BJ (cell line): Measurements from ENCODE around the gene P2RX7. TPM values are rescaled to one million over a fixed set of nuclear protein-coding genes. Genes with fewer than 3 reads are reported as not detected.
"Not testable (repeated sequence)": the region's sequence is repeated elsewhere in the genome, so short reads cannot be mapped to it uniquely, and the experiment has no call there.

Source experiments
- CTCF ChIA-PET: fragments of 350-600 bp; formaldehyde crosslinking; extraction: SDS; loops from one replicate; lab custom pipeline; 2021; ENCODE audit warnings: antibody characterized with exemption, inconsistent platforms; lab: Yijun Ruan, JAX
- POLR2A ChIA-PET: fragments of 300-600 bp; sonication (Branson Sonifier 250); formaldehyde crosslinking; extraction: SDS; loops from one replicate; lab custom pipeline; 2021; ENCODE audit warnings: antibody characterized with exemption; lab: Charles Lee
- DNase-seq: peaks from one replicate; pipeline ENCODE4 v3.0.0-alpha.2; 2011; ENCODE audit warnings: low read depth
- H3K27me3 ChIP-seq: 2 replicates; pipeline ENCODE4 v1.6.0; 2011; ENCODE audit warnings: low read length; ENCODE audit not compliant: control insufficient read depth, insufficient read depth
- H3K36me3 ChIP-seq: 2 replicates; pipeline ENCODE4 v1.5.1; 2011; ENCODE audit warnings: low read length; ENCODE audit not compliant: control insufficient read depth, insufficient read depth
- H3K4me3 ChIP-seq: 2 replicates; pipeline ENCODE4 v1.5.1; 2011; ENCODE audit warnings: low read depth, mild to moderate bottlenecking, control low read depth, low read length
- CTCF ChIP-seq: IDR thresholded peaks from 2 replicates; pipeline ENCODE4 v1.5.1; 2011; ENCODE audit warnings: low read depth, mild to moderate bottlenecking, control low read depth, inconsistent platforms, low read length, moderate library complexity; ENCODE audit not compliant: insufficient read depth
- polyA plus RNA-seq: library from polyadenylated mRNA; depleted of rRNA; stranded (reverse); fragments of >200 nt; gene quantifications from 2 replicates; pipeline ENCODE4 v1.2.3, GENCODE V29; 2011

The P2RX7 gene
- polyA plus RNA-seq, 1 experiment = 0.20 TPM

DNA sequence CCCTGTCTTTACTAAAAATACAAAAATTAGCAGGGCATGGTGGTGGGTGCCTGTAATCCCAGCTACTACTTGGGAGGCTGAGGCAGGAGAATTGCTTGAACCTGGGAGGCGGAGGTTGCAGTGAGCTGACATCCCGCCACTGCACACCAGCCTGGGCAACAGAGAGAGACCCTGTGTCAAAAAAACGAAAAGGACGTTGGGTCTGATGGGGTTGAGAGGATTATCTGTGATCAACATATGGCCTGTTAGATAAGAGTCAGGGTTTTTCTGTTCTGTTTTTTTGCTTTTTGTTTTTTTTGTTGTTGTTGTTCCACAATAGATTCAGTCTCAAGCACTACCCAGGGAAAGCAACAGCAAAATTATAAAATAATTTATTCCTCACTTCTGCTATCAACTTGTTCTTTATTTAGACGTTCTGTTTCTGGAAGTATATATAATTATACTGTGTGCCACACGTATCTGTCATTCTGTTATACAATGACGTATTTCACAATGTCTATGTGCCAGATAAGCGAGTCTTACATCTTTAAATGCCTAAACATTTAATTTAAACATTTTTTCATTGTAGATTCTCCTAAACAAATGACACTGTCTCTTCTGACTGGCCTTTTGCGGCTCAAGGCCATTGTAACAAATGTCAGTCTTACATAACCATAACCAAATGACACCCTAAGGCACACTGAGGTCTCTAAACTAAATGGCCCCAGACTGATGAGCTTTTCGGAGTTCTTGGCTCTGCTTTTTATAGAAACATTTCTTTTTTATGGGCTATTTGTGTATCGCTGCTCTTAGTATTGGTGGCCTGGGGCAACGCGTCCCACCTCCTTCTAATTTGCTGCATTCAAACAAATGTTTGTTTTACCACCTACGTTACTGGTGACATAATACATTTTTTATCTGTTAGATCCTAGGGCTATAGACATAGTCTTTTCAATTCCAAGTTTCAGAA, 70.0 kb downstream of the P2RX7 start:
- no peak overlapping the region for H3K4me3 ChIP-seq
- H3K36me3 ChIP-seq = no peaks in the 10 kb centered on the region
- ChIA-PET CTCF (no interaction called here), POLR2A (no interaction called here)
- TF ChIP-seq CTCF = no peak
- H3K27me3 ChIP-seq = no peaks in the 10 kb centered on the region
- peak; percentile 44 for DNase-seq

GRCh38 chr12:121203482-121203881, 70.8 kb downstream of the P2RX7 start:
- no peak overlapping the region for H3K4me3 ChIP-seq
- no peaks in the 10 kb centered on the region for H3K27me3 ChIP-seq
- ChIA-PET CTCF (no interaction called here), POLR2A (no interaction called here)
- H3K36me3 ChIP-seq = no peaks in the 10 kb centered on the region
- DNase-seq = no peak
- no peak for TF ChIP-seq CTCF

DNA sequence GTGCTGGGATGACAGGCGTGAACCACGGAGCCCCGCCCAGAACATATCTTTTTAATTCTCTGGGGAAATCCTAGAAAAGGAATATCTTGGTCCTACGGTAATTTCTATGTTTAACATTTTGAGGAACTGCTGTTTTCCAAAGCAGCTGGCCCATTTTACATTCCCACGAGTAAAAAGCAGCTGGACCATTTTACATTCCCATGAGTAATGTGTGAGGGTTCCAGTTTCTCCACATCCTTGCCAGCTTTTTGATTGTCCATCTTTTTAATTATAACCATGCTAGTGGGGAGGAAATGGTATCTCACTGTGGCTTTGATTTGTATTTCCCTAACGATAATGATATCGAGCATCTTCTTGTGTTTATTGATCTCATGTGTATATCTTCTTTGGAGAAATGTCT, 72.8 kb downstream of the P2RX7 start:
- Histone ChIP-seq H3K27me3 (no peaks in the 10 kb centered on the region), H3K4me3 (no peak overlapping the region), H3K36me3 (no peaks in the 10 kb centered on the region)
- no peak for DNase-seq
- no peak for TF ChIP-seq CTCF
- ChIA-PET CTCF (no interaction called here), POLR2A (no interaction called here)

DNA sequence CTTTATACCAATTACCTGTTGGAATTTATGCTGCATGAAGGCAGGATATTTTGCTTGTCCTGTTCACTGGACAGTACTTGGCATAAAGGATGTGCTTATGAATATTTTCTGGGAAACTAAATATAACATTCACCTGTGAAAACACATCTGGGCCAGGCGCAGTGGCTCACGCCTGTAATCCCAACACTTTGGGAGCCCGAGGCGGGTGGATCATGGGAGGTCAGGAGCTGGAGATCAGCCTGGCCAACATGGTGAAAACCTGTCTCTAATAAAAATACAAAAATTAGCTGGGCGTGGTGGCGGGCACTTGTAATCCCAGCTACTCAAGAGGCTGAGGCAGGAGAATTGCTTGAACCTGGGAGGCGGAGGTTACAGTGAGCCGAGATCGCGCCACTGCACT, 75.9 kb downstream of the P2RX7 start:
- H3K4me3 ChIP-seq, DNase-seq, POLR2A ChIA-PET, CTCF ChIA-PET, H3K36me3 ChIP-seq, H3K27me3 ChIP-seq: not testable (repeated sequence)

DNA sequence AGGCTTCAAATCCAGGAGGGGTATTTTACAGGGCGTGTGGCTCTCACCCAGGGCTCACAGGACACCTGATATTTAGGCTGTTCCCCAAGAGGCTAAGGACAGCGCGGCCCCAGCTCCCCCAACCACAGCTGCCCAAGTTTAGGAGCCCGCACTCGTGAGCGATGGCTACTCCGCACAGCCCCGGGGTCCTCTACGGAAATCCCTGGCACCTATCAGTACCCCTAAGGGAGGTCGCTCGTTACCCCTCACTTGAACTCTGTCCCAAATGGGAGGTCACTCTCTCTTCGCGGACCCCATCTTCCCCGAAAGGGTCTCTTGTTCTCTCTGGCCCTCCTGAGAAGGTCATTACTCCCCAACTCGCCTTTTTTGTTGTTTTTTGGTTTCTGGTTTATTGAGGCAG, 76.5 kb downstream of the P2RX7 start:
- TF ChIP-seq CTCF = no peak
- no peak overlapping the region for H3K4me3 ChIP-seq

More for the DNA sequence above, 76.5 kb downstream of the P2RX7 start:
- POLR2A ChIA-PET = no interaction called here
- H3K27me3 ChIP-seq = no peaks in the 10 kb centered on the region
- no peak for DNase-seq
- H3K36me3 ChIP-seq = no peaks in the 10 kb centered on the region
- CTCF ChIA-PET = no interaction called here
